GM18502 (cell line): ENCODE data around the gene ACOXL.

Experiments
- ATAC-seq: cut with Tn5 transposase; IDR thresholded peaks from one replicate; pipeline ENCODE4 v1.9.1; 2021; ENCODE audit warnings: mild to moderate bottlenecking; ENCODE audit not compliant: unreplicated experiment, poor library complexity

The ACOXL gene

GRCh38 chr2:111167076-111167862 lies 434.9 kb downstream of the ACOXL start:
- no peak for ATAC-seq

DNA sequence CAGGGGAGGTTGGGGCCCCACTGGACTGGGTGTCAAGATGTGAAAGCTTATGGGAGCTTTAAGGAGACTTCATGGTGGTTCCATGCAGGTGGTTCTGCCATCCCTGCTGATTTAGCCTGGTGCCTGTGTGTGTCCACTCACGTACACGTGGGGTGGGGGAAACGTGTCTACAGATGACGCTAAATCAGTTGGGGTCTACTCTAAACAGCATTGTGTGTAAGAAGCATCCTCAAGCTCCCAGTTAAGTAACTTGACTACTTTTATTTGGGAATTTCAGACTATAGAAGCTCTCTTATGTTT lies 435.4 kb downstream of the ACOXL start:
- no peak for ATAC-seq
